GM10248 (cell line): ENCODE data around the gene KEL.

Experiments
- CTCF ChIA-PET: fragments of 300-600 bp; sonication (Branson Sonifier 250); formaldehyde crosslinking; extraction: SDS; loops from one replicate; lab custom pipeline; 2021; ENCODE audit warnings: antibody characterized with exemption; lab: Yijun Ruan, JAX
- POLR2A ChIA-PET: fragments of 350-650 bp; sonication (Branson Sonifier 250); formaldehyde crosslinking; extraction: SDS; loops from one replicate; lab custom pipeline; 2020; ENCODE audit warnings: antibody characterized with exemption; lab: Yijun Ruan, JAX
- DNase-seq: peaks from one replicate; pipeline ENCODE4 v3.0.0; 2012; ENCODE audit errors: extremely low spot score
- TF ChIP-seq, protein P1 (sequence below): IDR thresholded peaks from 2 replicates; pipeline ENCODE4 v1.5.1; 2012; ENCODE audit warnings: mild to moderate bottlenecking, low read depth; ENCODE audit errors: extremely low read depth, missing control alignments, control extremely low read depth

Gene KEL

DNA sequence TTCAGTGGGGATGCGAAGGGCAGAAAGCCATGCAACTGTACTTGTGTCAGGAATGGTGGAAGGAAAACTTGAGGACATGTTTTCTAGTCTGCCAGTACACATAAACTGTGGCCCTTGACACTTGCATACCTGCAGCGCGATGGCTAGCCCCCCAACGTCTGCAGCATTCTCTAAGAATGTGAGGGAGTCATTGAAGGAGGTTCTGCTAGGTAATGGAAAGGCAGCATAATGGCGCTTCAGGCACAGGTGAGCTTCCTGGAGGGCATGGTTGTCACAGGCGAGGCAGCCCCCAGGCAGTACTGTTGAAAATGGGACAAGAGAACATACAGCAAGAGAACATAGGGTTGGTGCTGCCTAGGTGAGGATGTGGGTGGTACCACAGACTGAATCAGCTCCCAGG is 19.4 kb downstream of the KEL start:
- TF ChIP-seq, protein P1, sequence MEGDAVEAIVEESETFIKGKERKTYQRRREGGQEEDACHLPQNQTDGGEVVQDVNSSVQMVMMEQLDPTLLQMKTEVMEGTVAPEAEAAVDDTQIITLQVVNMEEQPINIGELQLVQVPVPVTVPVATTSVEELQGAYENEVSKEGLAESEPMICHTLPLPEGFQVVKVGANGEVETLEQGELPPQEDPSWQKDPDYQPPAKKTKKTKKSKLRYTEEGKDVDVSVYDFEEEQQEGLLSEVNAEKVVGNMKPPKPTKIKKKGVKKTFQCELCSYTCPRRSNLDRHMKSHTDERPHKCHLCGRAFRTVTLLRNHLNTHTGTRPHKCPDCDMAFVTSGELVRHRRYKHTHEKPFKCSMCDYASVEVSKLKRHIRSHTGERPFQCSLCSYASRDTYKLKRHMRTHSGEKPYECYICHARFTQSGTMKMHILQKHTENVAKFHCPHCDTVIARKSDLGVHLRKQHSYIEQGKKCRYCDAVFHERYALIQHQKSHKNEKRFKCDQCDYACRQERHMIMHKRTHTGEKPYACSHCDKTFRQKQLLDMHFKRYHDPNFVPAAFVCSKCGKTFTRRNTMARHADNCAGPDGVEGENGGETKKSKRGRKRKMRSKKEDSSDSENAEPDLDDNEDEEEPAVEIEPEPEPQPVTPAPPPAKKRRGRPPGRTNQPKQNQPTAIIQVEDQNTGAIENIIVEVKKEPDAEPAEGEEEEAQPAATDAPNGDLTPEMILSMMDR = no peak
- DNase-seq = no peak
- ChIA-PET CTCF (interaction anchor here (1.3 to 1.7 kb wide), 2 partner anchors 9 to 18 kb away, joined by 3 to 4 read pairs; partner anchors contain the start of gene TRPV5), POLR2A (no interaction called here)

DNA sequence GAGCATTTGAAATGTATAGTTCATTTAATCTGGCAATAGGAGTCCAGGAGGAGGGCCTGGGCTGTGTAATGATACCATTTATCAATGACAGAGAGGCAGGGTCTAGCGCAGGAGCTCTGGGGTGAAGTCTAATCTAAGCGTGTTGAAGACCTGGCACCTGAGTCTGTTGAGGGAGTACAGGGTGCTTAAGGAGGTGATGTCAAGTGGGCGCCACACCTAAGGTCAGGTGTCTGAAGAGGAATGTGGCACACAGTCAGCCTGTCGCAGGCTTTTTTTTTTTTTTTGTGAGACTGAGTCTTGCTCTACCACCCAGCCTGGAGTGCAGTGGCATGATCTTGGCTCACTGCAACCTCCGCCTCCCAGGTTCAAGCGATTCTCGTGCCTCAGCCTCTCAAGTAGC is 20.6 kb downstream of the KEL start:
- no peak for DNase-seq
- ChIA-PET POLR2A (no interaction called here), CTCF (interaction anchor here (1.3 to 1.7 kb wide), 3 partner anchors 8 to 19 kb away, joined by 3 to 4 read pairs (median 3); partner anchors contain the start of gene TRPV5)
- TF ChIP-seq, protein P1 = no peak

DNA sequence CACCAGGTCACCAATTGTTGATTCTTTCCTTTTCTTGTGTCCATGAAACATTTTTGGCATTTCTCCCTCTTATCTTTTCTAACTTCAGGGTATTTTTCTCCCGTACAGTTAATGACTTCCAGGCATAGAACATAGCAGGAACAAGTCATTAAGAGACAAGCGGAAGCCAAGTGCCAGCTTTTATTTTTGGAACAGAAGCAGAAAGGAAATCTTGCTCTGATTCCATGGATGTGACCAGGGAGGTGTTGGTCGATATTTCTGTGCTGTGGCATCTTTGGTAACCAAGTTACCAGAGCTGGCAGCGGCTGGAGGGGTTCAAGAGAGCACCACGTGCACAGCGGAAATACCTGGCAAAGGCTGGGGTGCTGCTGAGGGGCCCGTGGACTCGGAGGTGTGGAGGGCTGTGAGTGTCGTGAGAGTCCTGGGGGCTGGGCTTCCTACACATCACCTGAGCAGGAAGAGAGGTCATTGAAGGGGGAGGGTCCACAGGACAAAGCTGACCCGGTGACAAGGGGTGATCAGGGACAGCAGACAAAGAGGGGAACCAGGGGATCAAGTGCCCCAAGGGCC is 21.1 kb downstream of the KEL start:
- TF ChIP-seq, protein P1 = no peak
- ChIA-PET CTCF (interaction anchor here (1.3 to 1.7 kb wide), 2 partner anchors 10 to 19 kb away, joined by 3 to 4 read pairs; no protein-coding TSS in a partner anchor), POLR2A (no interaction called here)
- no peak for DNase-seq

DNA sequence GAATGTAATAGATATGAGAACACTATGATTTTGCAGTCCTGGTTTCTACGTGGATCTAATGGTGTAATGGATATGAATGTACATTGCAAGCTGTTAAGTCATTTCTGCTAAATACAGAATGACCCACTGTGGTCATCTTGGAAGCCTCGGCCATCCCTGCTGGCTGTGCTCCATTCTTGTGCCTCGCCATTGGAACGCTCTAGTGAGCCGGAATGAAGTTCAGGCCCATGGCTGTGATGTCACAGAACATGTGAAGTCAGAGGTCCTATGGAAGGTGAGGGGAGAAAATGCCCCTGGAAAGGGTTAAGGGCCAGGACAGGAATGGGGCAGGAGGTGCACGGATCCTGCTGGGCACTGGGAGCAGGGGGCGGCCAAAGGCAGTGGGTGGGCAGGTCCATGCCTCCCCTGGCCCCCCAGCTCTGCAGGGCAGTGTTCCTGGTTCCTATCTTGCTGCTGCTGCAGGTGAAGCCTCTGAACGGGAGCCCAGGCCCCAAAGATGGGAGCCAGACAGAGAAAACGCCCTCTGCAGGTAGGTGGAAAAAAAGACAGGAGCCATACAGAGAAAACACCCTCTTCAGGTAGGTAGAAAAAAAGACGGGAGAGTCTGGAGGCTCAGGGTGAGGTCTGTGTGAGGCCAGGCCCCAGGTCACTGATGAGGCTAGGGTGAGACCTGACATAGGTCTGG is 22.8 kb downstream of the KEL start, which contains the start of gene LLCFC1:
LLCFC1 (plus strand) TSS at position 259 of the 685 bp plus-strand sequence; CDS start at position 397, 138 bp downstream.
- ChIA-PET POLR2A (no interaction called here), CTCF (no interaction called here)
- peak; percentile 48 for DNase-seq
- TF ChIP-seq, protein P1 = no peak

DNA sequence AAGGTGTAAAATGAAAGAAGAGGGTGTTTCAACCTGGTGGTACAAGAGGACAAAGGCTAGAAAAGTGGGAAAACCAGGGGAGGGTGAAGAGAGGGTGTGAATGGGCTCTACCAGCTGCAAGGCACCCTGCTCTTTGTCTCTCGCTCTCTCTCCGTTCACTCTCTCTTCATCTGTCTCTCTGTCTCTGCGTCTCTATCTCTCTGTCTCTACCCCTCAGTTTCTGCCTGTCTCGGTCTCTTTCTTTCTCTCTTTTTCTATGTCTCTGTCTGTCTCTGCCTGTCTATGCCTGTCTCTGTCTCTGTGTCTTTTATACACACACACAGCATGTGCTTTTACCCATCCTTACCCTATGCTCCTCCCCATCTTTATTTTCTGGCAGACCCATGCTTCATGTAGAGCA is 23.6 kb downstream of the KEL start:
- ChIA-PET CTCF (no interaction called here), POLR2A (no interaction called here)
- TF ChIP-seq, protein P1 = no peak
- no peak for DNase-seq

DNA sequence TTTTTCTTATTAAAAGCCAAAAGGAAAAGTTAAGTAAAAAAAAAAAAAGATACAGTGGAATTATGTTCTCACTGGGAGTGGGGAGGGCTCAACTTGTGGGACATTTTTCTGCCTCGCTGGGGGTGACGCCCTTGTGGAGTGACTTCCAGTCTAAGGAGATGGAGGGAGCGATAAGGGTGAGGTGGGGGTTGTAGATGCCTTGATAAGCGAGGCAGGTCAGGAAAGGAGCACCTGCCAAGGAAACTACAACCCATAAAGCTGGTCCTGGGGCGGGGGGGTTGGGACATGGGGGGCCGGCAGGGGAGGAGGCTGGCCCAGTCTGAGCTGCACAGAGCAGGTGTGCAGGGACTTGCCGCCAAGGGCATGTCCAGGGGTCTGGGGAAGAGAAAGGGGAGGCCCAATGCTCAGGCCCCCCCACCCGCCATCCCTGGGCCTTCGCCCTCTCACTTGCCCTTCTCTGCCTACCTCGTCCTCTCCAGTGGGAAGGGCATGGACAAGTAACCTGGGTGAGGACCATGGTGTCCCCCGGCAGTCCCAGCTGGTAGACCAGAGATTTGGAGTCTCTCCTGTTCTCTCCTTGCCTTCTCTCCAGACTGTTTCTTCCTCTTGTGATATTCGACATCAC is 26.1 kb downstream of the KEL start:
- POLR2A ChIA-PET = no interaction called here
- CTCF ChIA-PET = interaction anchor here (1.2 to 1.3 kb wide), 2 partner anchors 15 to 27 kb away, joined by 4 read pairs; no protein-coding TSS in a partner anchor
- TF ChIP-seq, protein P1 = no peak
- DNase-seq = no peak
